ENCODE results near the gene BCAP31. TPM values are rescaled to one million over a fixed set of nuclear protein-coding genes. Genes with fewer than 3 reads are reported as not detected.

Gene BCAP31
- total RNA-seq, 1 experiment from 2014 or later, result 150 TPM

- TF ChIP-seq ZNF232 (CRISPR knock-in tag; IDR thresholded peaks at IDR 0.05), result no peak
- no peak for TF ChIP-seq SP1 (CRISPR knock-in tag; conservative IDR thresholded peaks at IDR 0.05)
- no peak for TF ChIP-seq JUN (CRISPR knock-in tag; IDR thresholded peaks at IDR 0.05)
These were observed 72.6 kb downstream of the BCAP31 start (continued) for GRCh38 chrX:153651540-153652079.

GRCh38 chrX:153650959-153651358, 73.2 kb downstream of the BCAP31 start:
- ATAC-seq, result no peak
- H3K9me3 Mint-ChIP-seq, result no peaks in the 10 kb centered on the region; the same call in 1 of the 2 replicates
- TF ChIP-seq ARID4B (CRISPR knock-in tag; IDR thresholded peaks at IDR 0.05; ENCODE audit: borderline replicate concordance), result no peak
- TF ChIP-seq ZNF138 (CRISPR knock-in tag; conservative IDR thresholded peaks at IDR 0.05), result no peak
- no peak for TF ChIP-seq CREB1 (CRISPR knock-in tag; IDR thresholded peaks at IDR 0.05)
- peaks cover 34% of the 10 kb centered on the region for H3K27me3 Mint-ChIP-seq (ENCODE audit: low read depth)
- no peak overlapping the region for H3K4me3 Mint-ChIP-seq
- no peak for DNase-seq (ENCODE audit: low spot score)
- no peaks in the 10 kb centered on the region for H3K4me1 Mint-ChIP-seq
- no peak overlapping the region for H3K27ac Mint-ChIP-seq
- H3K36me3 Mint-ChIP-seq, result no peaks in the 10 kb centered on the region
- ChIA-PET CTCF (interaction anchor here (2.4 to 10.6 kb wide), 3 partner anchors 11 to 73 kb away, joined by 10 to 153 read pairs (median 13); no protein-coding TSS in a partner anchor), POLR2A (no interaction called here)

Other genes starting within 250 kb of the BCAP31 start
- gene BGN, start 229.4 kb downstream of the BCAP31 start, total RNA-seq (2021), result 1.8 to 3.7 TPM (median 3.2 TPM) in 3 replicates
- 0.28 to 0.32 TPM (median 0.30 TPM) in 3 replicates for gene ATP2B3, start 206.7 kb downstream of the BCAP31 start, total RNA-seq (2021)
- 15.2 to 17.4 TPM (median 15.4 TPM) in 3 replicates for gene CCNQ, start 125.2 kb downstream of the BCAP31 start, total RNA-seq (2021)
- 2.5 to 2.8 TPM (median 2.5 TPM) in 3 replicates for gene DUSP9, start 77.2 kb downstream of the BCAP31 start, total RNA-seq (2021)
- 8.6 to 14.3 TPM (median 12.1 TPM) in 3 replicates for gene PNCK, start 50.6 kb downstream of the BCAP31 start, total RNA-seq (2021)
- gene SLC6A8, start 36.5 kb downstream of the BCAP31 start, total RNA-seq (2021), result 102 to 112 TPM (median 110 TPM) in 3 replicates
- 9.1 to 10.4 TPM (median 9.5 TPM) in 3 replicates for gene ABCD1, start 469 bp upstream of the BCAP31 start, total RNA-seq (2021)
- 2.5 to 4.2 TPM (median 2.9 TPM) in 3 replicates for gene PLXNB3, start 39.9 kb upstream of the BCAP31 start, total RNA-seq (2021)
- gene SRPK3, start 56.7 kb upstream of the BCAP31 start, total RNA-seq (2021), result not detected in 3 replicates
- gene IDH3G, start 70.0 kb upstream of the BCAP31 start, total RNA-seq (2021), result 50.4 to 52.9 TPM (median 52.4 TPM) in 3 replicates
- 203 to 237 TPM (median 232 TPM) in 3 replicates for gene SSR4, start 70.3 kb upstream of the BCAP31 start, total RNA-seq (2021)
- 120 to 175 TPM (median 161 TPM) in 3 replicates for gene PDZD4, start 106.2 kb upstream of the BCAP31 start, total RNA-seq (2021)
- gene L1CAM, start 161.8 kb upstream of the BCAP31 start, total RNA-seq (2021), result 40.2 to 55.2 TPM (median 49.4 TPM) in 3 replicates
- gene AVPR2, start 180.3 kb upstream of the BCAP31 start, total RNA-seq (2021), result 0.11 TPM in 1 of 3 replicates, not detected in the others
- 52.1 to 66.9 TPM (median 65.3 TPM) in 3 replicates for gene ARHGAP4, start 201.9 kb upstream of the BCAP31 start, total RNA-seq (2021)
- 97.1 to 107 TPM (median 101 TPM) in 3 replicates for gene NAA10, start 210.7 kb upstream of the BCAP31 start, total RNA-seq (2021)
- gene RENBP, start 220.3 kb upstream of the BCAP31 start, total RNA-seq (2021), result 14.0 to 18.6 TPM (median 16.2 TPM) in 3 replicates
- 121 to 130 TPM (median 125 TPM) in 3 replicates for gene HCFC1, start 247.4 kb upstream of the BCAP31 start, total RNA-seq (2021)
- gene TMEM187, start 248.4 kb upstream of the BCAP31 start, total RNA-seq (2021), result 8.4 to 12.3 TPM (median 10.1 TPM) in 3 replicates

Measured in WTC11 (cell line).